ENCODE results near the gene PARVB. TPM values are rescaled to one million over a fixed set of nuclear protein-coding genes. Genes with fewer than 3 reads are reported as not detected.

Gene PARVB
- total and polyA plus RNA-seq, 4 donors, result 7.9 to 34.6 (median 20.2) TPM

GRCh38 chr22:44018594-44018993 is 5.5 kb upstream of the PARVB start:
- DNase-seq (peak in 1 of 2 donors; percentile 58), ATAC-seq (ENCODE audit: low FRiP score) (no peak)
- no peaks in the 10 kb centered on the region for H3K4me1 ChIP-seq (ENCODE audit: control insufficient read depth in 1 of 2, insufficient read depth in 2 of 2, low read length in 2 of 2)
- no peaks in the 10 kb centered on the region for H3K27me3 ChIP-seq (ENCODE audit: control insufficient read depth in 1 of 2, insufficient read depth in 2 of 2, low read length in 1 of 2)
- intact Hi-C loops (cut with DNase I), result loop anchor here in 1 of 2 donors (10.0 kb wide), 1 partner anchor 64 kb away; the partner anchor contains the start of gene SAMM50
- H3K4me3 ChIP-seq (ENCODE audit: low read length in 2 of 2), result no peak overlapping the region
- 95% methylated on average over 9 of the region's 9 CpGs for WGBS, 2 donors
- no peaks in the 10 kb centered on the region for H3K36me3 ChIP-seq (ENCODE audit: control insufficient read depth in 1 of 2, insufficient read depth in 2 of 2, low read length in 1 of 2)
- H3K27ac ChIP-seq (ENCODE audit: low read depth in 1 of 2, low read length in 2 of 2), result no peak overlapping the region
- H3K9me3 ChIP-seq (ENCODE audit: control insufficient read depth, low read length), result no peaks in the 10 kb centered on the region

GRCh38 chr22:44019416-44019815 is 4.7 kb upstream of the PARVB start:
- WGBS, 2 donors, result 85 to 87% methylated on average over 10 of the region's 10 CpGs

GRCh38 chr22:44019846-44020245 is 4.3 kb upstream of the PARVB start:
- Histone ChIP-seq H3K27me3 (ENCODE audit: control insufficient read depth in 1 of 2, insufficient read depth in 2 of 2, low read length in 1 of 2) (no peaks in the 10 kb centered on the region), H3K27ac (ENCODE audit: low read depth in 1 of 2, low read length in 2 of 2) (no peak overlapping the region), H3K4me3 (ENCODE audit: low read length in 2 of 2) (no peak overlapping the region), H3K9me3 (ENCODE audit: control insufficient read depth, low read length) (no peaks in the 10 kb centered on the region), H3K4me1 (ENCODE audit: control insufficient read depth in 1 of 2, insufficient read depth in 2 of 2, low read length in 2 of 2) (no peaks in the 10 kb centered on the region), H3K36me3 (ENCODE audit: control insufficient read depth in 1 of 2, insufficient read depth in 2 of 2, low read length in 1 of 2) (no peaks in the 10 kb centered on the region)
- WGBS, 2 donors, result 83 to 90% methylated on average over 5 of the region's 5 CpGs
- DNase-seq, result peak in 1 of 2 donors; percentile 9
- ATAC-seq (ENCODE audit: low FRiP score), result no peak
- intact Hi-C loops (cut with DNase I), result loop anchor here in 1 of 2 donors (10.0 kb wide), 1 partner anchor 65 kb away; the partner anchor contains the start of gene SAMM50

More at GRCh38 chr22:44019416-44019815, 4.7 kb upstream of the PARVB start:
- Histone ChIP-seq H3K36me3 (ENCODE audit: control insufficient read depth in 1 of 2, insufficient read depth in 2 of 2, low read length in 1 of 2) (no peaks in the 10 kb centered on the region), H3K4me1 (ENCODE audit: control insufficient read depth in 1 of 2, insufficient read depth in 2 of 2, low read length in 2 of 2) (no peaks in the 10 kb centered on the region), H3K27me3 (ENCODE audit: control insufficient read depth in 1 of 2, insufficient read depth in 2 of 2, low read length in 1 of 2) (no peaks in the 10 kb centered on the region), H3K4me3 (ENCODE audit: low read length in 2 of 2) (no peak overlapping the region), H3K9me3 (ENCODE audit: control insufficient read depth, low read length) (no peaks in the 10 kb centered on the region), H3K27ac (ENCODE audit: low read depth in 1 of 2, low read length in 2 of 2) (no peak overlapping the region)
- DNase-seq (peak in 1 of 2 donors; percentile 58), ATAC-seq (ENCODE audit: low FRiP score) (no peak)
- intact Hi-C loops (cut with DNase I), result loop anchor here in 1 of 2 donors (10.0 kb wide), 1 partner anchor 65 kb away; the partner anchor contains the start of gene SAMM50

- 94 to 95% methylated on average over 8 of the region's 8 CpGs for WGBS, 2 donors
- Histone ChIP-seq H3K4me3 (ENCODE audit: low read length in 2 of 2) (no peak overlapping the region), H3K4me1 (ENCODE audit: control insufficient read depth in 1 of 2, insufficient read depth in 2 of 2, low read length in 2 of 2) (no peaks in the 10 kb centered on the region), H3K9me3 (ENCODE audit: control insufficient read depth, low read length) (no peaks in the 10 kb centered on the region), H3K27ac (ENCODE audit: low read depth in 1 of 2, low read length in 2 of 2) (no peak overlapping the region), H3K36me3 (ENCODE audit: control insufficient read depth in 1 of 2, insufficient read depth in 2 of 2, low read length in 1 of 2) (no peaks in the 10 kb centered on the region), H3K27me3 (ENCODE audit: control insufficient read depth in 1 of 2, insufficient read depth in 2 of 2, low read length in 1 of 2) (no peaks in the 10 kb centered on the region)
- intact Hi-C loops (cut with DNase I), result no loop called here
- no peak for DNase-seq
- ATAC-seq (ENCODE audit: low FRiP score), result no peak
Measured at GRCh38 chr22:44020981-44021380, 3.1 kb upstream of the PARVB start.

- Histone ChIP-seq H3K9me3 (ENCODE audit: control insufficient read depth, low read length) (no peaks in the 10 kb centered on the region), H3K4me3 (ENCODE audit: low read length in 2 of 2) (peak overlapping the region; percentile 48 to 50), H3K27me3 (ENCODE audit: control insufficient read depth in 1 of 2, insufficient read depth in 2 of 2, low read length in 1 of 2) (no peaks in the 10 kb centered on the region), H3K36me3 (ENCODE audit: control insufficient read depth in 1 of 2, insufficient read depth in 2 of 2, low read length in 1 of 2) (no peaks in the 10 kb centered on the region), H3K4me1 (ENCODE audit: control insufficient read depth in 1 of 2, insufficient read depth in 2 of 2, low read length in 2 of 2) (no peaks in the 10 kb centered on the region), H3K27ac (ENCODE audit: low read depth in 1 of 2, low read length in 2 of 2) (no peak overlapping the region)
- ATAC-seq (ENCODE audit: low FRiP score) (peak; percentile 57), DNase-seq (peak; percentile 54 to 84)
- intact Hi-C loops (cut with DNase I), result no loop called here
- 15 to 17% methylated on average over 47 to 54 of the region's 54 CpGs for WGBS, 2 donors
Measured at GRCh38 chr22:44023404-44024287, 456 bp upstream of the PARVB start.

GRCh38 chr22:44025171-44026065 is 1.3 kb downstream of the PARVB start:
- H3K27ac ChIP-seq (ENCODE audit: low read depth in 1 of 2, low read length in 2 of 2), result no peak overlapping the region
- ATAC-seq (ENCODE audit: low FRiP score), result peak; percentile 24

GRCh38 chr22:44026066-44026629 is 2.0 kb downstream of the PARVB start:
- Histone ChIP-seq H3K9me3 (ENCODE audit: control insufficient read depth, low read length) (no peaks in the 10 kb centered on the region), H3K27ac (ENCODE audit: low read depth in 1 of 2, low read length in 2 of 2) (no peak overlapping the region), H3K36me3 (ENCODE audit: control insufficient read depth in 1 of 2, insufficient read depth in 2 of 2, low read length in 1 of 2) (no peaks in the 10 kb centered on the region), H3K27me3 (ENCODE audit: control insufficient read depth in 1 of 2, insufficient read depth in 2 of 2, low read length in 1 of 2) (no peaks in the 10 kb centered on the region), H3K4me3 (ENCODE audit: low read length in 2 of 2) (no peak overlapping the region), H3K4me1 (ENCODE audit: control insufficient read depth in 1 of 2, insufficient read depth in 2 of 2, low read length in 2 of 2) (no peaks in the 10 kb centered on the region)
- DNase-seq (peak in 1 of 2 donors; percentile 76), ATAC-seq (ENCODE audit: low FRiP score) (peak; percentile 4)
- intact Hi-C loops (cut with DNase I), result no loop called here
- 92% methylated on average over 17 of the region's 17 CpGs for WGBS, 2 donors

More at GRCh38 chr22:44025171-44026065, 1.3 kb downstream of the PARVB start:
- Histone ChIP-seq H3K4me1 (ENCODE audit: control insufficient read depth in 1 of 2, insufficient read depth in 2 of 2, low read length in 2 of 2) (no peaks in the 10 kb centered on the region), H3K4me3 (ENCODE audit: low read length in 2 of 2) (no peak overlapping the region), H3K36me3 (ENCODE audit: control insufficient read depth in 1 of 2, insufficient read depth in 2 of 2, low read length in 1 of 2) (no peaks in the 10 kb centered on the region), H3K9me3 (ENCODE audit: control insufficient read depth, low read length) (no peaks in the 10 kb centered on the region), H3K27me3 (ENCODE audit: control insufficient read depth in 1 of 2, insufficient read depth in 2 of 2, low read length in 1 of 2) (no peaks in the 10 kb centered on the region)
- peak; percentile 68 to 72 for DNase-seq
- WGBS, 2 donors, result 96% methylated on average over 26 of the region's 26 CpGs
- intact Hi-C loops (cut with DNase I), result no loop called here
